GM10248 (cell line): ENCODE data around the gene BCAS1.

ENCODE experiments used
- CTCF ChIA-PET: fragments of 300-600 bp; sonication (Branson Sonifier 250); formaldehyde crosslinking; extraction: SDS; loops from one replicate; lab custom pipeline; 2021; ENCODE audit warnings: antibody characterized with exemption; lab: Yijun Ruan, JAX
- POLR2A ChIA-PET: fragments of 350-650 bp; sonication (Branson Sonifier 250); formaldehyde crosslinking; extraction: SDS; loops from one replicate; lab custom pipeline; 2020; ENCODE audit warnings: antibody characterized with exemption; lab: Yijun Ruan, JAX
- DNase-seq: peaks from one replicate; pipeline ENCODE4 v3.0.0; 2012; ENCODE audit errors: extremely low spot score
- TF ChIP-seq, protein P1 (sequence below): IDR thresholded peaks from 2 replicates; pipeline ENCODE4 v1.5.1; 2012; ENCODE audit warnings: mild to moderate bottlenecking, low read depth; ENCODE audit errors: extremely low read depth, missing control alignments, control extremely low read depth

Gene BCAS1, protein sequence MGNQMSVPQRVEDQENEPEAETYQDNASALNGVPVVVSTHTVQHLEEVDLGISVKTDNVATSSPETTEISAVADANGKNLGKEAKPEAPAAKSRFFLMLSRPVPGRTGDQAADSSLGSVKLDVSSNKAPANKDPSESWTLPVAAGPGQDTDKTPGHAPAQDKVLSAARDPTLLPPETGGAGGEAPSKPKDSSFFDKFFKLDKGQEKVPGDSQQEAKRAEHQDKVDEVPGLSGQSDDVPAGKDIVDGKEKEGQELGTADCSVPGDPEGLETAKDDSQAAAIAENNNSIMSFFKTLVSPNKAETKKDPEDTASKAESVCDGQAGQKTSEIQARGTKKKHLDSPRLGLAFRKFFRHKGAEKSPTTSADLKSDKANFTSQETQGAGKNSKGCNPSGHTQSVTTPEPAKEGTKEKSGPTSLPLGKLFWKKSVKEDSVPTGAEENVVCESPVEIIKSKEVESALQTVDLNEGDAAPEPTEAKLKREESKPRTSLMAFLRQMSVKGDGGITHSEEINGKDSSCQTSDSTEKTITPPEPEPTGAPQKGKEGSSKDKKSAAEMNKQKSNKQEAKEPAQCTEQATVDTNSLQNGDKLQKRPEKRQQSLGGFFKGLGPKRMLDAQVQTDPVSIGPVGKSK

DNA sequence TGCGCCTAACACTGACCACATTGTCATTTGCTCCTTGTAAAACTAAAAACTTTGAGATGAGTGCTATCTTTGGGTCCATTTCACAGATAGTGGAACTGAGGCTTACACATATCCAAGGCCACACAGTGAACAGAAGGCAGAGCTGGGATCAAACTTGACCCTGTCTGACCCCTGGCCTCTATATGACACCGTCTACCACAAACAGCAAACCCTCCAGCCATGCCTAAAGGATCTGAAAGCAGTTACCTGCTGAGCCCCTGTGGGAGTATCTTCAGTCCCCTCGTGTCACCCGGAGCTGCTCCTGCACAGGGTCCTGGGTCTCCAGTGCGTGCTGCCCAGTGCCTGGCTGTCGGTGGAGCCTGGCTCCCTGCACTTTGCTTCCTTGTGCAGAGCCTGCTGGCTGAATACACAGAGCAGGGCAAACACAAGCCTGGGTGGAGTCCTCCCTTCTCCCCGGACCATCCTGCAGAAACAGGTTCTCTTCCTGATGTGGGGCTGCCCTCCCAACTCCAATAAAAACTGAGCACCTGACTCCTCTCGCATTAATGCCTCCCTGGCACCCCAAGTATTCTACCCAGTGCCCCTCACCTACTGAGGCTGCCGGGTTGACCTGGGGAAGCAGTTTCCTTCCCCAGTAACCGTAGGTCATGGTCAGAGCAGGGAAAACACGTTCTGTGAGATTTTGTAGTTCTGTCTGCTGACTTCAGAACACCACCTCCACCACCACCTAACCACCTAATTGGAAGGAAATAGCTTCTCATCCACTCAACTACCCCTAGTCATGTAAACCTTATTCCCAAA lies at the start of gene BCAS1:
TSS of gene BCAS1 (minus strand) at position 408 of the 801 bp plus-strand sequence. CDS start 11,876 bp downstream, outside the sequence.
- TF ChIP-seq, protein P1, sequence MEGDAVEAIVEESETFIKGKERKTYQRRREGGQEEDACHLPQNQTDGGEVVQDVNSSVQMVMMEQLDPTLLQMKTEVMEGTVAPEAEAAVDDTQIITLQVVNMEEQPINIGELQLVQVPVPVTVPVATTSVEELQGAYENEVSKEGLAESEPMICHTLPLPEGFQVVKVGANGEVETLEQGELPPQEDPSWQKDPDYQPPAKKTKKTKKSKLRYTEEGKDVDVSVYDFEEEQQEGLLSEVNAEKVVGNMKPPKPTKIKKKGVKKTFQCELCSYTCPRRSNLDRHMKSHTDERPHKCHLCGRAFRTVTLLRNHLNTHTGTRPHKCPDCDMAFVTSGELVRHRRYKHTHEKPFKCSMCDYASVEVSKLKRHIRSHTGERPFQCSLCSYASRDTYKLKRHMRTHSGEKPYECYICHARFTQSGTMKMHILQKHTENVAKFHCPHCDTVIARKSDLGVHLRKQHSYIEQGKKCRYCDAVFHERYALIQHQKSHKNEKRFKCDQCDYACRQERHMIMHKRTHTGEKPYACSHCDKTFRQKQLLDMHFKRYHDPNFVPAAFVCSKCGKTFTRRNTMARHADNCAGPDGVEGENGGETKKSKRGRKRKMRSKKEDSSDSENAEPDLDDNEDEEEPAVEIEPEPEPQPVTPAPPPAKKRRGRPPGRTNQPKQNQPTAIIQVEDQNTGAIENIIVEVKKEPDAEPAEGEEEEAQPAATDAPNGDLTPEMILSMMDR: no peak
- ChIA-PET POLR2A (no interaction called here), CTCF (interaction anchor here (1.0 to 2.0 kb wide), 3 partner anchors 8 to 129 kb away, joined by 3 to 12 read pairs (median 4); no protein-coding TSS in a partner anchor)
- no peak for DNase-seq

DNA sequence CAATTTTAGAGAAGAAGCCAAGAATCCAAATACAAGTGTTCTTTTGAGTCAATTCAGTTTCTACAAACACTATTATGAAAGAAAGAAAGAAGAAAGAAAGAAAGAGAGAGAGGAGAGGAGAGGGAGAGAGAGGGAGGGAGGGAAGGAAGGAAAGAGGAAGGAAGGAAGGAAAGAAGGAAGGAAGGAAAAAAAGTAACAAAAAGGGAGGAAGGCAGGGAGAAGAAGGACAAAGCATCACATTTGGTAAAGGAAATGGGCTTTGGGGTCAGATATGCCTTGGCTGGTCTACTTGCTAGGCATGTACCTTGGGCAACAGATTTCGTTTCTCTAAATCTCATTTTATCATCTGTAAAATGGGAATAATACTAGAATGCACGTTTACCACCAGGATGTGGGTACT lies 49.4 kb upstream of the BCAS1 start:
- ChIA-PET POLR2A (no interaction called here), CTCF (no interaction called here)
- DNase-seq: no peak
- TF ChIP-seq, protein P1: no peak

DNA sequence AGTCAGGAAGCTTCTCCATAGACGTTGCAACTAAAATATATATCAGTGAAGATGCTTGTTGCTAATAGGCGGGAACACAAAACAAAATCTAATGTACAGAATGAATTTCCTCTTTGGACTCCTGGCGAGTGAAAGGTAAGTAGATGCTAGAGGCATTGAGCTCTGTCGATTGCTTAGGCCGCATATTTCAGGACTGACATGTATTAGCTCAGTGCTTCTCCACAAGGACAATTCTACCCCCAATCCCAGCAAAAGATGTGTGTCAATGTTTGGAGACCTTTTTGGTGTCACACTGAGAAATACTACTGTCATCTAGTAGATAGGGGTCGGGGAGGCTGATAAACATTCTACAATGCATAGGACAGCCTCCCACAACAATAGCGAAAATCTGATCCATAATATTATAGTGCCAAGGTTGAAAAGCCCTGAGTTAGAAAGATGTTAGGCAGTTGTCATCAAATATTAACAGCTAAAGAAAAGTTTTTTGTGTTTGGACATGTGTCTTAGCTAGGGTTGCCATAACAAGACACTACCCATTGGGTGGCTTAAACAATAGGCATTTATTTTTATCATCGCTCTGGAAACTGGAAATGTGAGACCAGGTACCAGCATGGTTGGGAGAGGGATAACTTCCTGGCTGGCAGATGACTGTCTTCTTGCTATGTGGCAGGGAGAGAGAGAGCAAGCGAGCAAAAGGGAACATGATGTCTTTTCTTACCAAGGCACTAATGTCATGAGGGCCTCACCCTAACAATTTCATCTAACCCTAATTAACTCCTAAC lies 48.0 kb upstream of the BCAS1 start:
- TF ChIP-seq, protein P1: no peak
- CTCF ChIA-PET: interaction anchor here (1.0 to 1.8 kb wide), 3 partner anchors 12 to 62 kb away, joined by 4 to 13 read pairs (median 4); no protein-coding TSS in a partner anchor
- POLR2A ChIA-PET: no interaction called here
- no peak for DNase-seq

DNA sequence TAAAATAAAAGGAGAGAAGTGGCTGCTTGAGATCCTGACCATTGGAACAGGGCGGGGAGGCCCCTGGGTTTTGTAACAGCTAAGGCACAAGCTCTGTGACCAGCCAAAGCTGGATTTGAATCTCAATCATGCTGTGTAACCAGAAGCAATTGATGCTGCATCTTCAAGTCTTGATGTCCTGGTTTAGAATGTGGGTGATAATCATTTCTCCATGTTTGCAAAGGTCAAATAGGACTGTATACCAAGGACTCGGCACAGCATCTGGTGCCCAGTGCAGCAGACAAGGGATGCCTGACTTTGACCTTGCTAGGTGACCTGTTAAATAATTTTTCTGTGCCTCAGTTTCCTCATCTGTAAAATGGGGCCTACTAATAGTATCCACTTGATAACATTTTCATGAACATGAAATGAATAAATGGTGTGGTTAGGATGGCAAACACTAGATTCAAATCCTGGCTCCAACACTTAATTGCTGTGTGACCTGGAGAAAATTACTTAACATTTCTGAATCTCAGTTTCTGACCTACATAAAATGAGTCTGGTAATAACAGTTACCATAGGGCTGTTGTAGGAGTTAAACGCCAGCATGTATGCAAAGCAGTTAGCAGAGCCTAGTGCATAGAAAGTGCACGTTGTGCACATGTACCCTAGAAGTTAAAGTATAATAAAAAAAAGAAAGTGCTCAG lies 46.3 kb upstream of the BCAS1 start:
- TF ChIP-seq, protein P1: no peak
- ChIA-PET CTCF (interaction anchor here (1.8 kb wide), 1 partner anchor 64 kb away, joined by 4 read pairs; no protein-coding TSS in a partner anchor), POLR2A (no interaction called here)
- DNase-seq: no peak

DNA sequence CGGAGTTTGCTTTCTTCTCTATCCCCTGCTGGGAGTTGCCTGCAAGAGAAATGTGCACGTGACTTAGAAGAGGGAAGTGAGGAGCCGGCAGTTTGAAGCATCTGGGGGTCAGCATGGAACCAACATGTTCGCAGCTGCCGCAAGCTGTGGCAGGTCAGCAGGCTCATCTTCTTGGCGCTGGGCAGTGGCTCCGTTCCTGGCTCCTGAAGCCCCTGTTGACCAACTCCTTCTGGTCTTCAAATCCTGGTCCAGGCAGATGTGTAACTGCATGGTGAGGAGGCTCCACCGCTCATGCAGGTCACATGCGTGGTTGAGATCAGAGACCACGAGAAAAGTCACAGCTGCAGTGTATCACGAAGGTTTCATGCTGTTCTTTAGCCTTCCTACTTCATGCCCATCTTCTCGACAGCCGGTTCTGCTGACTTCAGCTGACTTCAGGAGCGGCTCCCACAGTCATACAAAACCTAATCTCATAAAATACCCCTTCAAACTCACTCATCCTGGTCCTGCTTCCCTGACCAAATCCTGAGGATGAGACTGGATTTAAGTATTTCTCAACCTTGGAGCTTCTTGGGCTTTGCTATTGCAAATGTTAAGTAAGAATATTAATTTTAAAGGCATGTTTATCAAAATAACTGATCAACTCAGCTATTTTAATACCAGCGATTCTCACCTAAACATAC lies 44.9 kb upstream of the BCAS1 start:
- CTCF ChIA-PET: interaction anchor here (1.5 to 1.7 kb wide), 2 partner anchors 10 to 12 kb away, joined by 3 to 11 read pairs; no protein-coding TSS in a partner anchor
- TF ChIP-seq, protein P1: no peak
- POLR2A ChIA-PET: no interaction called here
- no peak for DNase-seq
